ENCODE results near the gene FYN.
"Not testable (repeated sequence)": the region's sequence is repeated elsewhere in the genome, so short reads cannot be mapped to it uniquely, and the experiment has no call there.

The FYN gene

GRCh38 chr6:111873178-111874024 lies at the start of gene FYN:
TSS of gene FYN (minus strand) at chr6:111873452. CDS start at chr6:111720051, 153,401 bp downstream.
- DNase-seq (ENCODE audit: low spot score) = peak; percentile 96

GRCh38 chr6:111922454-111923297 lies 49.4 kb upstream of the FYN start:
- no peak for DNase-seq (ENCODE audit: low spot score)

- no peak for DNase-seq (ENCODE audit: low spot score)
Measured at GRCh38 chr6:111921103-111921502, 47.9 kb upstream of the FYN start.

GRCh38 chr6:111920578-111920977 lies 47.3 kb upstream of the FYN start:
- DNase-seq (ENCODE audit: low spot score) = no peak

- DNase-seq (ENCODE audit: low spot score) = no peak
Measured at GRCh38 chr6:111918825-111919224, 45.6 kb upstream of the FYN start.

- DNase-seq (ENCODE audit: low spot score) = no peak
Measured at GRCh38 chr6:111916747-111917146, 43.5 kb upstream of the FYN start.

GRCh38 chr6:111914617-111915016 lies 41.4 kb upstream of the FYN start:
- no peak for DNase-seq (ENCODE audit: low spot score)

- no peak for DNase-seq (ENCODE audit: low spot score)
Measured at GRCh38 chr6:111912904-111913303, 39.7 kb upstream of the FYN start.

- no peak for DNase-seq (ENCODE audit: low spot score)
Measured at GRCh38 chr6:111911428-111911827, 38.2 kb upstream of the FYN start.

- no peak for DNase-seq (ENCODE audit: low spot score)
Measured at GRCh38 chr6:111909238-111909637, 36.0 kb upstream of the FYN start.

- DNase-seq (ENCODE audit: low spot score) = not testable (repeated sequence)
Measured at GRCh38 chr6:111908365-111908764, 35.1 kb upstream of the FYN start.

GRCh38 chr6:111900735-111901134 lies 27.5 kb upstream of the FYN start:
- no peak for DNase-seq (ENCODE audit: low spot score)

- DNase-seq (ENCODE audit: low spot score) = no peak
Measured at GRCh38 chr6:111899531-111899930, 26.3 kb upstream of the FYN start.

GRCh38 chr6:111898452-111898851 lies 25.2 kb upstream of the FYN start:
- DNase-seq (ENCODE audit: low spot score) = no peak

- DNase-seq (ENCODE audit: low spot score) = no peak
Measured at GRCh38 chr6:111894951-111895350, 21.7 kb upstream of the FYN start.

- no peak for DNase-seq (ENCODE audit: low spot score)
Measured at GRCh38 chr6:111894272-111894671, 21.0 kb upstream of the FYN start.

- no peak for DNase-seq (ENCODE audit: low spot score)
Measured at GRCh38 chr6:111892431-111892830, 19.2 kb upstream of the FYN start.

- no peak for DNase-seq (ENCODE audit: low spot score)
Measured at GRCh38 chr6:111890988-111891387, 17.7 kb upstream of the FYN start.

- no peak for DNase-seq (ENCODE audit: low spot score)
Measured at GRCh38 chr6:111888928-111889695, 15.9 kb upstream of the FYN start.

GRCh38 chr6:111886793-111887192 lies 13.5 kb upstream of the FYN start:
- DNase-seq (ENCODE audit: low spot score) = not testable (repeated sequence)

GRCh38 chr6:111885373-111886027 lies 12.2 kb upstream of the FYN start:
- no peak for DNase-seq (ENCODE audit: low spot score)

GRCh38 chr6:111884068-111884467 lies 10.8 kb upstream of the FYN start:
- DNase-seq (ENCODE audit: low spot score) = no peak
